Ovary (tissue), 9 donors: ENCODE measurements around the gene GTSF1L. TPM values are rescaled to one million over a fixed set of nuclear protein-coding genes. Genes with fewer than 3 reads are reported as not detected.

ENCODE experiments used
- DNase-seq, 5 donors: peaks; one replicate each; pipeline ENCODE4 v3.0.0-alpha.2; 2019 to 2020
- H3K27ac ChIP-seq, 2 donors: fragments of 200-600 bp; one replicate each; pipeline versions ENCODE4 v1.5.1 to v1.8.0; 2019 to 2022
- H3K27me3 ChIP-seq: fragments of 200-600 bp; one replicate; pipeline ENCODE4 v1.8.0; 2022
- H3K36me3 ChIP-seq: fragments of 200-600 bp; sonication (generic); one replicate; pipeline ENCODE4 v1.5.1; 2019
- H3K4me1 ChIP-seq: one replicate; pipeline ENCODE4 v1.8.1; 2013; ENCODE audit warnings: mild to moderate bottlenecking, moderate library complexity; ENCODE audit not compliant: insufficient read depth
- H3K4me3 ChIP-seq: fragments of 200-600 bp; sonication (generic); one replicate; pipeline ENCODE4 v1.5.1; 2017
- H3K9me3 ChIP-seq, 2 donors: fragments of 200-600 bp in 1 of 2; sonication (generic) in 1 of 2; one replicate each; pipeline versions ENCODE4 v1.5.1 to v1.8.1; 2013 to 2019; ENCODE audit warnings: mild to moderate bottlenecking in 1 of 2, moderate library complexity in 1 of 2
- CTCF ChIP-seq, 3 donors: fragments of 450-650 bp in 2 of 3; fragments of 200-600 bp in 1 of 3; IDR thresholded peaks; one replicate each; pipeline versions ENCODE4 v1.5.1 to v1.8.0; 2016 to 2022; ENCODE audit warnings: antibody characterized with exemption in 3 of 3, mild to moderate bottlenecking in 1 of 3
- EP300 ChIP-seq: sonication (generic); formaldehyde crosslinking; IDR thresholded peaks from one replicate; pipeline ENCODE4 v1.6.1; 2017; ENCODE audit warnings: antibody characterized with exemption
- POLR2A ChIP-seq: fragments of 450-650 bp; IDR thresholded peaks from one replicate; pipeline ENCODE4 v1.6.1; 2017; ENCODE audit warnings: antibody characterized with exemption, mild to moderate bottlenecking, moderate library complexity
- WGBS, 3 donors: extraction: QIAGEN DNeasy Blood & Tissue Kit in 1 of 3; methylation state at CpG; one replicate each; pipeline versions ENCODE4 v1.1.5 to v1.1.7; 2013 to 2017; 5-methylcytosine and 5-hydroxymethylcytosine counted together
- intact Hi-C, 4 donors: fragments of 100-400 bp; cut with DNase I; formaldehyde crosslinking; loops; one replicate each; pipeline versions ENCODE4 v1.11.0 to v1.15.1; 2022 to 2023
- polyA plus RNA-seq, 2 donors: library from polyadenylated mRNA; stranded (reverse); fragments of 200-250 nt in 1 of 2; fragments of 350-450 nt in 1 of 2; fragmentation: Illumina TruSeq in 1 of 2; extraction: RNeasy Lipid Tissue Mini Kit (QIAGEN cat#74804) in 1 of 2; gene quantifications; one replicate each; pipeline ENCODE4 v1.2.3, GENCODE V29; 2013 to 2014
- total RNA-seq, 7 donors: library from RNA; depleted of rRNA in 2 of 7; stranded (reverse); fragments of >200 nt in 2 of 7; fragmentation: NEBNext Ultra II Directional in 3 of 7; extraction: Animal tissue kit (Norgen Biotek cat#: 25700) in 3 of 7; gene quantifications; one replicate each; pipeline versions ENCODE4 v1.1.0 to v1.2.4, GENCODE V29; 2016 to 2023
- donor health status: DM: no; HTN: no; CAD: no; lungs with moderate emphysema.
- donor health status: DM: no; HTN: no; CAD: no.
- donor health status: Bipolar disorder and iron deficiency.
- donor health status: DM: yes; HTN: yes; CAD: no.
- donor health status: DM: no; HTN: no; CAD: no.
- donor health status: DM: yes; HTN: yes; CAD: no.

GTSF1L gene
- total and polyA plus RNA-seq, 9 donors: not detected

GRCh38 chr20:43695571-43695970 lies 31.2 kb downstream of the GTSF1L start:
- Histone ChIP-seq H3K4me1 (no peaks in the 10 kb centered on the region), H3K27me3 (no peaks in the 10 kb centered on the region), H3K4me3 (no peak overlapping the region), H3K36me3 (no peaks in the 10 kb centered on the region), H3K9me3 (no peaks in the 10 kb centered on the region), H3K27ac (no peak overlapping the region)
- 92 to 95% (median 93%) methylated on average over 8 of the region's 8 CpGs for WGBS, 3 donors
- DNase-seq: no peak
- TF ChIP-seq POLR2A (no peak), CTCF (IDR thresholded peaks at IDR 0.05) (no peak), EP300 (no peak)
- intact Hi-C loops: no loop called here

GRCh38 chr20:43694763-43695162 lies 32.0 kb downstream of the GTSF1L start:
- H3K9me3 ChIP-seq: no peaks in the 10 kb centered on the region
- H3K27ac ChIP-seq: no peak overlapping the region
- TF ChIP-seq POLR2A (no peak), CTCF (IDR thresholded peaks at IDR 0.05) (no peak), EP300 (no peak)
- no peaks in the 10 kb centered on the region for H3K27me3 ChIP-seq
- 96 to 98% (median 96%) methylated on average over 3 of the region's 3 CpGs for WGBS, 3 donors
- intact Hi-C loops: no loop called here
- H3K36me3 ChIP-seq: no peaks in the 10 kb centered on the region
- H3K4me3 ChIP-seq: no peak overlapping the region
- no peaks in the 10 kb centered on the region for H3K4me1 ChIP-seq
- no peak for DNase-seq

- no peak for DNase-seq
These were observed 34.8 kb downstream of the GTSF1L start for GRCh38 chr20:43691928-43692524.

GRCh38 chr20:43690943-43691598 lies 35.7 kb downstream of the GTSF1L start:
- no peaks in the 10 kb centered on the region for H3K27me3 ChIP-seq
- H3K4me1 ChIP-seq: no peaks in the 10 kb centered on the region
- H3K36me3 ChIP-seq: no peaks in the 10 kb centered on the region
- TF ChIP-seq POLR2A (no peak), CTCF (IDR thresholded peaks at IDR 0.05) (no peak), EP300 (no peak)
- no peak overlapping the region for H3K27ac ChIP-seq
- H3K4me3 ChIP-seq: no peak overlapping the region
- WGBS, 3 donors: 84 to 89% (median 88%) methylated on average over 9 of the region's 9 CpGs
- DNase-seq: no peak
- intact Hi-C loops: no loop called here
- H3K9me3 ChIP-seq: no peaks in the 10 kb centered on the region

More at GRCh38 chr20:43691928-43692524, 34.8 kb downstream of the GTSF1L start:
- intact Hi-C loops: no loop called here
- Histone ChIP-seq H3K9me3 (no peaks in the 10 kb centered on the region), H3K4me1 (no peaks in the 10 kb centered on the region), H3K4me3 (no peak overlapping the region), H3K36me3 (no peaks in the 10 kb centered on the region), H3K27me3 (no peaks in the 10 kb centered on the region), H3K27ac (no peak overlapping the region)
- no peak for TF ChIP-seq EP300
- 80 to 88% (median 83%) methylated on average over 5 of the region's 5 CpGs for WGBS, 3 donors

- TF ChIP-seq EP300 (no peak), POLR2A (no peak), CTCF (IDR thresholded peaks at IDR 0.05) (no peak)
- no peaks in the 10 kb centered on the region for H3K9me3 ChIP-seq
- intact Hi-C loops: no loop called here
- H3K36me3 ChIP-seq: no peaks in the 10 kb centered on the region
- H3K4me1 ChIP-seq: no peaks in the 10 kb centered on the region
- WGBS, 3 donors: 92 to 96% (median 94%) methylated on average over 4 of the region's 4 CpGs
- H3K4me3 ChIP-seq: no peak overlapping the region
- H3K27ac ChIP-seq: no peak overlapping the region
- DNase-seq: no peak
- no peaks in the 10 kb centered on the region for H3K27me3 ChIP-seq
These were observed 37.6 kb downstream of the GTSF1L start for GRCh38 chr20:43689165-43689564.
